ENCODE measurements around the gene ATP8A2. TPM values are rescaled to one million over a fixed set of nuclear protein-coding genes. Genes with fewer than 3 reads are reported as not detected.
"Not testable (repeated sequence)": the region's sequence is repeated elsewhere in the genome, so short reads cannot be mapped to it uniquely, and the experiment has no call there.

Gene ATP8A2
- total and polyA plus RNA-seq, 4 donors = 0.13 to 0.29 (median 0.24) TPM; not detected in 1

- Histone ChIP-seq H3K4me3 (ENCODE audit: low read length in 2 of 2) (no peak overlapping the region), H3K27me3 (ENCODE audit: control insufficient read depth in 1 of 2, insufficient read depth in 2 of 2, low read length in 1 of 2) (no peaks in the 10 kb centered on the region), H3K36me3 (ENCODE audit: control insufficient read depth in 1 of 2, insufficient read depth in 2 of 2, low read length in 1 of 2) (no peaks in the 10 kb centered on the region), H3K4me1 (ENCODE audit: control insufficient read depth in 1 of 2, insufficient read depth in 2 of 2, low read length in 2 of 2) (no peaks in the 10 kb centered on the region), H3K27ac (ENCODE audit: low read depth in 1 of 2, low read length in 2 of 2) (no peak overlapping the region), H3K9me3 (ENCODE audit: control insufficient read depth, low read length) (no peaks in the 10 kb centered on the region)
- WGBS, 2 donors = 68 to 72% methylated on average over 5 of the region's 5 CpGs
- ATAC-seq (ENCODE audit: low FRiP score) = no peak
- no peak for DNase-seq
- intact Hi-C loops (cut with DNase I) = no loop called here
Measured at GRCh38 chr13:25518441-25518840, 146.7 kb downstream of the ATP8A2 start.

GRCh38 chr13:25525884-25526283 lies 154.1 kb downstream of the ATP8A2 start:
- no peaks in the 10 kb centered on the region for H3K36me3 ChIP-seq (ENCODE audit: control insufficient read depth in 1 of 2, insufficient read depth in 2 of 2, low read length in 1 of 2)
- peaks cover 2% of the 10 kb centered on the region for H3K9me3 ChIP-seq (ENCODE audit: control insufficient read depth, low read length)
- ATAC-seq (ENCODE audit: low FRiP score) (no peak), DNase-seq (no peak)
- no peak overlapping the region for H3K4me3 ChIP-seq (ENCODE audit: low read length in 2 of 2)
- no peaks in the 10 kb centered on the region for H3K4me1 ChIP-seq (ENCODE audit: control insufficient read depth in 1 of 2, insufficient read depth in 2 of 2, low read length in 2 of 2)
- intact Hi-C loops (cut with DNase I) = no loop called here
- no peak overlapping the region for H3K27ac ChIP-seq (ENCODE audit: low read depth in 1 of 2, low read length in 2 of 2)
- H3K27me3 ChIP-seq (ENCODE audit: control insufficient read depth in 1 of 2, insufficient read depth in 2 of 2, low read length in 1 of 2) = no peaks in the 10 kb centered on the region

- no peak overlapping the region for H3K4me3 ChIP-seq (ENCODE audit: low read length in 2 of 2)
- no peak for DNase-seq
- WGBS, 2 donors = 88 to 89% methylated on average over 2 of the region's 2 CpGs
- H3K27me3 ChIP-seq (ENCODE audit: control insufficient read depth in 1 of 2, insufficient read depth in 2 of 2, low read length in 1 of 2) = no peaks in the 10 kb centered on the region
- no peaks in the 10 kb centered on the region for H3K36me3 ChIP-seq (ENCODE audit: control insufficient read depth in 1 of 2, insufficient read depth in 2 of 2, low read length in 1 of 2)
- no peak overlapping the region for H3K27ac ChIP-seq (ENCODE audit: low read depth in 1 of 2, low read length in 2 of 2)
- peaks cover 2% of the 10 kb centered on the region for H3K9me3 ChIP-seq (ENCODE audit: control insufficient read depth, low read length)
- H3K4me1 ChIP-seq (ENCODE audit: control insufficient read depth in 1 of 2, insufficient read depth in 2 of 2, low read length in 2 of 2) = no peaks in the 10 kb centered on the region
- intact Hi-C loops (cut with DNase I) = no loop called here
- no peak for ATAC-seq (ENCODE audit: low FRiP score)
Measured at GRCh38 chr13:25528266-25528665, 156.5 kb downstream of the ATP8A2 start.

- DNase-seq = no peak
Measured at GRCh38 chr13:25529425-25529824, 157.7 kb downstream of the ATP8A2 start.

GRCh38 chr13:25538276-25538675 lies 166.5 kb downstream of the ATP8A2 start:
- Histone ChIP-seq H3K36me3 (ENCODE audit: control insufficient read depth in 1 of 2, insufficient read depth in 2 of 2, low read length in 1 of 2) (no peaks in the 10 kb centered on the region), H3K27ac (ENCODE audit: low read depth in 1 of 2, low read length in 2 of 2) (no peak overlapping the region), H3K9me3 (ENCODE audit: control insufficient read depth, low read length) (no peaks in the 10 kb centered on the region), H3K4me3 (ENCODE audit: low read length in 2 of 2) (no peak overlapping the region), H3K27me3 (ENCODE audit: control insufficient read depth in 1 of 2, insufficient read depth in 2 of 2, low read length in 1 of 2) (no peaks in the 10 kb centered on the region), H3K4me1 (ENCODE audit: control insufficient read depth in 1 of 2, insufficient read depth in 2 of 2, low read length in 2 of 2) (no peaks in the 10 kb centered on the region)
- no peak for DNase-seq
- no peak for ATAC-seq (ENCODE audit: low FRiP score)
- 54 to 55% methylated on average over 3 of the region's 3 CpGs for WGBS, 2 donors
- intact Hi-C loops (cut with DNase I) = no loop called here

More at GRCh38 chr13:25529425-25529824, 157.7 kb downstream of the ATP8A2 start:
- H3K36me3 ChIP-seq (ENCODE audit: control insufficient read depth in 1 of 2, insufficient read depth in 2 of 2, low read length in 1 of 2) = no peaks in the 10 kb centered on the region
- H3K4me1 ChIP-seq (ENCODE audit: control insufficient read depth in 1 of 2, insufficient read depth in 2 of 2, low read length in 2 of 2) = no peaks in the 10 kb centered on the region
- no peaks in the 10 kb centered on the region for H3K27me3 ChIP-seq (ENCODE audit: control insufficient read depth in 1 of 2, insufficient read depth in 2 of 2, low read length in 1 of 2)
- H3K4me3 ChIP-seq (ENCODE audit: low read length in 2 of 2) = no peak overlapping the region
- intact Hi-C loops (cut with DNase I) = no loop called here
- 90 to 93% methylated on average over 3 of the region's 3 CpGs for WGBS, 2 donors
- peaks cover 2% of the 10 kb centered on the region for H3K9me3 ChIP-seq (ENCODE audit: control insufficient read depth, low read length)
- ATAC-seq (ENCODE audit: low FRiP score) = no peak
- no peak overlapping the region for H3K27ac ChIP-seq (ENCODE audit: low read depth in 1 of 2, low read length in 2 of 2)

GRCh38 chr13:25541434-25542123 lies 169.8 kb downstream of the ATP8A2 start:
- no peak for DNase-seq
- intact Hi-C loops (cut with DNase I) = no loop called here
- Histone ChIP-seq H3K4me3 (ENCODE audit: low read length in 2 of 2) (no peak overlapping the region), H3K27me3 (ENCODE audit: control insufficient read depth in 1 of 2, insufficient read depth in 2 of 2, low read length in 1 of 2) (no peaks in the 10 kb centered on the region), H3K9me3 (ENCODE audit: control insufficient read depth, low read length) (no peaks in the 10 kb centered on the region), H3K27ac (ENCODE audit: low read depth in 1 of 2, low read length in 2 of 2) (no peak overlapping the region), H3K4me1 (ENCODE audit: control insufficient read depth in 1 of 2, insufficient read depth in 2 of 2, low read length in 2 of 2) (no peaks in the 10 kb centered on the region), H3K36me3 (ENCODE audit: control insufficient read depth in 1 of 2, insufficient read depth in 2 of 2, low read length in 1 of 2) (no peaks in the 10 kb centered on the region)
- WGBS, 2 donors = 81 to 82% methylated on average over 4 of the region's 4 CpGs
- ATAC-seq (ENCODE audit: low FRiP score) = no peak

GRCh38 chr13:25548991-25549390 lies 177.2 kb downstream of the ATP8A2 start:
- H3K4me3 ChIP-seq (ENCODE audit: low read length in 2 of 2); H3K9me3 ChIP-seq (ENCODE audit: control insufficient read depth, low read length); H3K36me3 ChIP-seq (ENCODE audit: control insufficient read depth in 1 of 2, insufficient read depth in 2 of 2, low read length in 1 of 2); ATAC-seq (ENCODE audit: low FRiP score); DNase-seq; H3K4me1 ChIP-seq (ENCODE audit: control insufficient read depth in 1 of 2, insufficient read depth in 2 of 2, low read length in 2 of 2); H3K27ac ChIP-seq (ENCODE audit: low read depth in 1 of 2, low read length in 2 of 2); H3K27me3 ChIP-seq (ENCODE audit: control insufficient read depth in 1 of 2, insufficient read depth in 2 of 2, low read length in 1 of 2); intact Hi-C loops (cut with DNase I): not testable (repeated sequence)
- 92 to 94% methylated on average over 9 of the region's 9 CpGs for WGBS, 2 donors

GRCh38 chr13:25561812-25562211 lies 190.0 kb downstream of the ATP8A2 start:
- DNase-seq (no peak), ATAC-seq (ENCODE audit: low FRiP score) (no peak)
- Histone ChIP-seq H3K9me3 (ENCODE audit: control insufficient read depth, low read length) (no peaks in the 10 kb centered on the region), H3K36me3 (ENCODE audit: control insufficient read depth in 1 of 2, insufficient read depth in 2 of 2, low read length in 1 of 2) (no peaks in the 10 kb centered on the region), H3K4me1 (ENCODE audit: control insufficient read depth in 1 of 2, insufficient read depth in 2 of 2, low read length in 2 of 2) (no peaks in the 10 kb centered on the region), H3K27ac (ENCODE audit: low read depth in 1 of 2, low read length in 2 of 2) (no peak overlapping the region), H3K4me3 (ENCODE audit: low read length in 2 of 2) (no peak overlapping the region), H3K27me3 (ENCODE audit: control insufficient read depth in 1 of 2, insufficient read depth in 2 of 2, low read length in 1 of 2) (no peaks in the 10 kb centered on the region)
- 83 to 84% methylated on average over 7 of the region's 7 CpGs for WGBS, 2 donors
- intact Hi-C loops (cut with DNase I) = no loop called here

- ATAC-seq (ENCODE audit: low FRiP score) = no peak
- DNase-seq = no peak
- 82 to 84% methylated on average over 14 of the region's 14 CpGs for WGBS, 2 donors
- intact Hi-C loops (cut with DNase I) = no loop called here
- no peak overlapping the region for H3K27ac ChIP-seq (ENCODE audit: low read depth in 1 of 2, low read length in 2 of 2)
- no peak overlapping the region for H3K4me3 ChIP-seq (ENCODE audit: low read length in 2 of 2)
- no peaks in the 10 kb centered on the region for H3K36me3 ChIP-seq (ENCODE audit: control insufficient read depth in 1 of 2, insufficient read depth in 2 of 2, low read length in 1 of 2)
- no peaks in the 10 kb centered on the region for H3K9me3 ChIP-seq (ENCODE audit: control insufficient read depth, low read length)
- no peaks in the 10 kb centered on the region for H3K27me3 ChIP-seq (ENCODE audit: control insufficient read depth in 1 of 2, insufficient read depth in 2 of 2, low read length in 1 of 2)
- no peaks in the 10 kb centered on the region for H3K4me1 ChIP-seq (ENCODE audit: control insufficient read depth in 1 of 2, insufficient read depth in 2 of 2, low read length in 2 of 2)
Measured at GRCh38 chr13:25570185-25570584, 198.4 kb downstream of the ATP8A2 start.
